ENCODE data around the gene CAPNS1.

DNA sequence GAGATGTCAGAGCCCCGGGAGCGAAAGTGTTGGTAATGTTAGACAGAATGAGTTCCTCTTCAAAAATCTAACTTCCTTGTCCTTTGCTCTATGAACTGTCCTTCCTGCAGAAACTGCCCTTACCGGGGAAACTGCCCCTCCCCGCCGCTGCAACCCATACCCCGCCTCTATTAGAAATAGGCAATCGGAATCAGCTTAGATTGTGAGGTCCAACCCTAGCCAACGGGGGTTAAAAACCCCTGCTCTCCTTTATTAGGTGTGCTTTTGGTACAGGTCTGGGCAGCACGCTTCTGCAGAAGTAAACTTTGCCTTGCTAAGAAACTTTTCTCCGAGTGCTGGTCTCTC lies 11.5 kb upstream of the CAPNS1 start:
- TF ChIP-seq, protein P1, sequence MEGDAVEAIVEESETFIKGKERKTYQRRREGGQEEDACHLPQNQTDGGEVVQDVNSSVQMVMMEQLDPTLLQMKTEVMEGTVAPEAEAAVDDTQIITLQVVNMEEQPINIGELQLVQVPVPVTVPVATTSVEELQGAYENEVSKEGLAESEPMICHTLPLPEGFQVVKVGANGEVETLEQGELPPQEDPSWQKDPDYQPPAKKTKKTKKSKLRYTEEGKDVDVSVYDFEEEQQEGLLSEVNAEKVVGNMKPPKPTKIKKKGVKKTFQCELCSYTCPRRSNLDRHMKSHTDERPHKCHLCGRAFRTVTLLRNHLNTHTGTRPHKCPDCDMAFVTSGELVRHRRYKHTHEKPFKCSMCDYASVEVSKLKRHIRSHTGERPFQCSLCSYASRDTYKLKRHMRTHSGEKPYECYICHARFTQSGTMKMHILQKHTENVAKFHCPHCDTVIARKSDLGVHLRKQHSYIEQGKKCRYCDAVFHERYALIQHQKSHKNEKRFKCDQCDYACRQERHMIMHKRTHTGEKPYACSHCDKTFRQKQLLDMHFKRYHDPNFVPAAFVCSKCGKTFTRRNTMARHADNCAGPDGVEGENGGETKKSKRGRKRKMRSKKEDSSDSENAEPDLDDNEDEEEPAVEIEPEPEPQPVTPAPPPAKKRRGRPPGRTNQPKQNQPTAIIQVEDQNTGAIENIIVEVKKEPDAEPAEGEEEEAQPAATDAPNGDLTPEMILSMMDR (IDR thresholded peaks at IDR 0.05; ENCODE audit: poor library complexity): no peak
- TF ChIP-seq EZH2 (IDR thresholded peaks at IDR 0.05; ENCODE audit: borderline replicate concordance) (no peak), EZH2phosphoT487 (IDR thresholded peaks at IDR 0.05; ENCODE audit: low read depth, severe bottlenecking, unreplicated experiment) (no peak)
